GM19467 (cell line): Measurements from ENCODE around the gene ARHGAP8.

ENCODE experiments used
- ATAC-seq: cut with Tn5 transposase; IDR thresholded peaks from one replicate; pipeline ENCODE4 v1.9.1; 2021; ENCODE audit warnings: mild to moderate bottlenecking, moderate library complexity; ENCODE audit not compliant: unreplicated experiment

ARHGAP8 gene

DNA sequence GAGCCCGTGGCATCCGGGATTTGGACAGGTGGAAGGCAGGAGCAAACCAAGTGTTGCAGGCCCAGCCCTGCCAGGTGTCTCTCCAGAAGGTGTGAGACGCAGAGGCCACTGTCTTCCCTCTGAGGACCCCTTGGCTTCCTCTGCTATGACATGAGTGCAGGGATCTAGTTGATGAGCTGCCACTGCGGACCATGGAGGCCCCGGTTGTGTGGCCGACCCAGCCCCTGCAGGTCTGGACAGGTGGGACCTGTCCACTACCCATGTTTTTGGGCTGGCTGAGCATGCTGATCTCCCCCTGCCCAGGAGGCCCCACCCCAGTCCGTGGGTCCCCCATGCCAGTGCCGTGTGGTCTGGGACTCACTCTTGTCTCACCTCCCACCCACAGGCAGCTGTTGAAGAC lies 27.5 kb upstream of the ARHGAP8 start:
- ATAC-seq, result no peak

DNA sequence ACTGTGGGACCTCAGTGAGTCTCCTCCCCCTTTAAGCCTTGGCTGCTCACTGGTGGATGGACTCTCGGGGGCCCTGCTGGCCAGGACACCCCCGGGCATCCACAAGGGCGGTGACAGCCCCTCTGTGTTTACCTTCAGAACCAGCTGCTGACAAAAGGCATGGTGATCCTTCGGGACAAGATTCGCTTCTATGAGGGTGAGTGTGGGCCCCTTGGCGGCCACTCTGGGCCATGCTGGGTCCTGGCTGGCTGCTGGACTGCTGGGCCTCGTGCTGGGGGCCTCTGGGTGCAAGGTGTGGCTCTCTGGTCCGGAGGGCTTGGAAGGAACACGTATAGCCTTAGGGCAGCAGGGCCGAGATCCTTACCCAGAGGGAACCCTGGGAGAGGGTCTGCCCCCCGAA lies 25.9 kb upstream of the ARHGAP8 start:
- no peak for ATAC-seq

DNA sequence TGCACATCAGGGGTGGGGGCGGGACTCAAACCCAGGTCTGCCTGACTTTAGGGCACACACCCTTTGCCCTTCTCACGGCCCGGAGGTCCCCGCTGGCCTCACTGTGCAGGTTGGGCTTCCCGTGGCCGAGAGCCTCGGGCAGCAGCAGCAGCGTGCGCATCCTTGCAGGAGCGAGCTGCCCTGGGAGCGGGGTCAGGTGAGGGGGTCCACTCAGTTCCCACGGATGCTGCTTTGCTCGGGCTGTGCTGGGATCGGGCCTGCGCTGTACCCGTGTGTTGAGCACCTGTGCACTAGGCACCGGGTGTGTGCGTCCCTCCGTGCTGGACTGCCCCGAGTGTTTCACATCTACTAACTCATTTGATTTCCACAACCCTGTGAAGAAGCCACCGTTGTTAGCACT lies 25.2 kb upstream of the ARHGAP8 start:
- no peak for ATAC-seq

DNA sequence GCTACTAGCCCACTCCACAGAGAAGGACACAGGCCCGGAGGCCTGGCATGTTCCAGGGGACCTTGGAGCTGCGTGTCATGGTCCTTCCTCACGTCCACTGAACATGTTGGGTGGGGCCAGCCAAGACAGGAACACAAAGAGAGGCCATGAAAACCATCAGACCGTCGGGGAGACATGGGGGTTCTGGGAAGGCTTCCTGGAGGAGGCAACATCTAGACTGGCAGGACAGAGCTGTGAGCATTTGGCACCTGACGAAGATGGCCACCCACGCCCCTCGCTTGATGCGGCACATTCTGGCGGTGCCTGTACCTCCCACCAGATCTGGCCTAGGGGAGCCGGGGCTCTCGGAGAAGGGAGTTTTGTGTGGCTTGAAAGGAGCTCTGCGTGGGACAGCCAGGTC lies 24.7 kb upstream of the ARHGAP8 start:
- ATAC-seq, result no peak

DNA sequence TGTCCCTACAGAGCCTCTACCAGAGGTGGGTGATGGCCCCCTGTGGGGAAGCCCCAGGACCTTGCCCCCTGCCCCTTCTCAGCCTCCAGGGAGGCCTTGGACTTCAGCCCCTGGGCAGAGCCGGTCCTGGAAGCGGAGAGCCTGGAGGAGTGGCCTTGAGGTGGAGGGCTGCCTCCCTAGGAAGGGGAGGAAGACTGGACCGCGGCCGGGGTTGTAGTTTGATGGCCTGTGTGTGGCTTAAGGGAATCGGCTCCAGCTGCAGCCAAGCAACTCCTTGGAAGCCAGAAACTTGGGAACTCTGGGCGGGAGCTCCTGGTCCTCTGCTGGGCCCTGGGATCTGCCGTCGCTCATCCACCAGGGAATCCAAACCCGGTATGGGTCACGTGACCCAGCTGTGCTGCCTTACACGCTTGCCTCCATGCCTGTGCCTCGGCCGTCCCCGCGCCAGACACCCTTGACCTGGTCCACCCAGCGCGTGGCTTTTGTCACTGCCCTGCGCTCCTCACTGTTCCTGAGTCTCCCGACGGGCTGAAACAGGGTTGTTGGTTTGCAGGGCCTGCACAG lies 23.5 kb upstream of the ARHGAP8 start:
- no peak for ATAC-seq

DNA sequence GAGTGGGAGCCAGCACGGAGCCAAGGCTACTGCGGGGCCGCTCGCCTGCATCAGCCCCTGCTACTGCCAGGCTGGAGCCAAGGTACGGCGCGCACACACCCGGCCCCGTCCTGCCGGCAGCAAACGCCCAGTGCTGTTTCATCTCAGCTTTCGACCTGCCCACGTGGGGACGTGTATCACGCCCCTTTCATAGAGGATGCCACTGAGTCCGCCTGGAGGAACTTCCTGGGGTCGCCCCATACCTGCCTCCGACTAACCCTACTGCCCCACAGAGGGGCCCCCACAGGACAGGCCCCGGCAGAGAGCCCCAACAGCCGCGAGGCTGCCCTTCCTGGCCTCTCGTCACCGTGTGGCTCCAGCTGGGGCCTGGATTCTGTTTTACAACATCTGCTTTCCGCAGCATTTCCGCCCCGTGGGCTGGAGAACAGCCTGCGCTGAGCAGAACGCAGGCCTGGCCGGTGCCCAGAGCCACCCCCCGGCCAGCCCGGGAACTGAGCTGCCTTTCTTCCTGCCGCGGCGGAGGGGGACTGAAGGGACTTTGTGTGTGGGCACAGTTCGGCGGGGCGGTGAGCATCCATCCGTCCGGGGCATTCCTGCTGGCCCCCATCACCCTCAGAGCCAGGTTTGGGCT lies 22.9 kb upstream of the ARHGAP8 start:
- no peak for ATAC-seq

DNA sequence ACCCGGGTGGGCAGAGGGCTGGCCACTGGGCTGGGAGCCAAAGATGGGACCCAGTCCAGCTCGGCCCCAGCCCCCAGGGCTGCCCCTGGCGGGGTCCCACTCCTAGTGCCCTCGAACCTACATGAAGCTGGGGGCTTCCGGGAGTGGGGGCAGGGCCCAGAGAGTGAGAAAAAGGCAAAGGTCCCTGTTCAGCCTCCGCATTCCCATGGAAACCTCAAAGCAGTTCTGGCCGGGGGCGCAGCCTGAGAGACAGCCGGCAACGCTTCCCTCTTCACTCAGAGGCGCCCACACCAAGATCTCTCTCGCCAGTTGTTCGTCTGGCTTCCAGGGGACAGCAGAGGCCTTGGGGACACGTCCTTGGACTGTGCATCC lies 22.4 kb upstream of the ARHGAP8 start:
- ATAC-seq, result no peak

DNA sequence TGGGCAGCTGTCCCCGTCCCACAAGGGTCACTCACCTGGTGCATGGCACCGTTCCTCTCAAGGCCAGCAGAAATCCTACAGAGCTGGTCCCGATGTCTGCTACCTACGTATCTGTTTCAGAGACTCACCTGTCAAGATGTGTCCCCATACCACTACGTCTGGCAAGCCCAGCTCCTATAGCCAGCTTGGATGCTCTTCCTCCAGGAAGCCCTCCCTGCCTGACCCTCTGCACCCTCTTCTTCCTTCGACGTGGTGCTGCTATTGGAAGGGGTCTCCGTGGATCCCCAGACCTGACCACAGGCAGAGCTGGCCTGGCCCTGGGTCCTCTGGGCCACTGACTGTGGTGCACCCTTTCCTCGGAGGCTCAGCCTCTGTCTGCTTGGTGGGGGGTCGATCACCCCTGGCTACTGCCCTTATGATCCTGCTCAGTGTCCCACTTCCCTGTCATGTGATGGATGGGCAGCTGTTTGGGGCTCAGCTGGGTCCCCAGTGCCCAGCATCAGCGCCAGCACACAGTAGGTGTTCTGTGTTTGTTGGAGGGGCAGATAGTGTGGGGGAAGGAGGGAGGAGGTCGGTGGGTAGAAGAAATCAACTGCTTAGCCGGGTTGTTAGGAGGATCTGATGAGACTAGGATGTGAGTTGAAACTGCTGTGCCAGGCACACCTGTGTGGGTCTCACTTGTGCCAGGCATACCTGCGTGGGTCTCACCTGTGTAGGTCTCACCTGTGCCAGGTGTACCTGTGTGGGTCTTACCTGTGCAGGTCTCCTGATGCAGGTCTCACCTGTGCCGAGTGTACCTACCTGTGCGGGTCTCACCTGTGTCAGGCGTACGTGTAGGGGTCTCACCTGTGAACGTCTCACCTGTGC lies 21.7 kb upstream of the ARHGAP8 start:
- no peak for ATAC-seq

DNA sequence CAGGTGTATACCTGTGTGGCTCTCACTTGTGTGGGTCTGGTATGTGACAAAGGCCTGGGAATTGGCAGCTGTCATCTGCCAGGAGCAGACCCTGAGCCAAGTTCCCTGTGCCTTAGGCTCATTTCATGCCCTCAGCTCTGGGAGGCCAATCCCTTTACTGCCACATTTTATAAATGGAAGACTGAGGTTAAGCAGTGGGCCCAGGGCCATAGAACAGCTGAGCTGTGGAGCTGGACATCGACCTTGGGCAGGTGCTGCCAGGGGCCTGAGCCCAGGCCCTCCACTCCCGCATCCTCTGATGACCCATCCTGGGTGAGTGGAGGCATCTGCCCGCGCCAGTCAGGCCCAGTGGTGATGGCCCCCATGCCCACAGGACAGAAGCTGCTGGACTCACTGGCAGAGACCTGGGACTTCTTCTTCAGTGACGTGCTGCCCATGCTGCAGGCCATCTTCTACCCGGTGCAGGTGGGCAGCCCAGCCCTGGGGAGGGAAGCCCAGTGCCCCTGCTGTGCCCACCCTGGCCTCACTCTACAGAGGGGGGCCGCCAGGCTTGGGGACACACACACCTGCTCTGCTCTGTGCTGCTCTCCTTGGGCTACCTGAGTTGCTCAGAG lies 20.9 kb upstream of the ARHGAP8 start:
- ATAC-seq, result no peak

DNA sequence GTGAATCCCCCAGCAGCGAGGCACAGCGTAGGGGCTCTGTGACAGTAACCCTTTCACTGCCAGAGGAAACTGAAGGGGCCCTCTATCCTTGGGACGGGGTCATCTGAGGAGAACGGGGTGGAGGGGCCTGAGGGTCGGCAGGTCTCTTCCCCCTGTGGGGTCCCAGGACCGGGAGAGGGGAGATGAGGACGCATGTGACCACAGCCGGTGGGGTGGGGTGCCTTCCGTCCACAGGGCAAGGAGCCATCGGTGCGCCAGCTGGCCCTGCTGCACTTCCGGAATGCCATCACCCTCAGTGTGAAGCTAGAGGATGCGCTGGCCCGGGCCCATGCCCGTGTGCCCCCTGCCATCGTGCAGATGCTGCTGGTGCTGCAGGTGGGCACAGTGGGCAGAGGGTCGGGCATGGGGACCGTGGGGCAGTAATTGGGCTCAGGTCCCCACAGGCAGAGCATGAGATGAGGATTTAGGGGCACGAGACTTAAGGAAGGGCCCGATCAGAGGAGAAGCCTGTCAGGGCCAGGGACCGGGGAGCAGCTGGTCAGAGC lies 20.3 kb upstream of the ARHGAP8 start:
- ATAC-seq, result no peak

DNA sequence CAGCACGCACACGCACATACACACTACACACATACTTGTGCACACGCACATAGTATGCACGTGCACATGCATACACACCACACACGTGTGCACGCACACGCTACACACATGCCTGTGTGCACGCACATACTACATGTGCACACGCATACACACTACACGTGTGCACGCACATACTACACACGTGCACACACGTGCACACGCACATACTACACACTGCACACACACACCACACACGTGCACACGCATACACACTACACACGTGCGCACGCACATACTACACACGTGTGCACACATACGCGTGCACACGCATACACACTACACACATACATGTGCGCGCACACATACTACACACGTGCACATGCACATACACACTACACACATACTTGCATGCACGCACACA lies 19.7 kb upstream of the ARHGAP8 start:
- no peak for ATAC-seq

DNA sequence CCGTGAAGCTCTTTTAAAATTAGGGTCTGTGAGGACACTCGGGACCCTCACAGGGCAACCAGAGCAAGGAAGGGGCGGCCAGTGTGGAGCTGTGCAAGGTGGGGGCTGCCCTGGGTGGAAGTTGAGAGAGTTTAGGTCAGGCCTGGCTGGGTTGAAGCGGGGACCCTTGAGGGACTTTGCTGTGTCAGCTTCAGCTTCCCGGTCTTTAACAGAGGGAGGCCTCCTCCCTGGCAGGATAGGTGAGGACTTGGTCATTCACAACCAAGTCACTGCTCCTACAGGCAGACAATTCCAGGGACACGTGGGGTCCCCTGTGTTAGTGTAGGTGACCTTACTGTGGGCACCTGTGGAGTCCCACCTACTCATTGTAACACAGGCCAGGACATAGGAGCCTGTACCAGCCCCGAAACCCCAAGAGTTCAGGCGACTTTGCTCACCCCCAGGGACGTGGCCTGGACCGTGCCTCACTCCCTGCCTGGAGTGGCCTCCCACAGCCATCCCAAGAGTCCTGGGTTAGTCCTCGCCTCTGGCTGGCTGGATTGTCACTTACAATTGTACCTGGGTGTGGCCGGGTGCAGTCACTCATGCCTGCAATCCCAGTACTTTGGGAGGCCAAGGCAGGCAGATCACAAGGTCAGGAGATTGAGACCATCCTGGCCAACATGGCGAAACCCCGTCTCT lies 18.8 kb upstream of the ARHGAP8 start:
- no peak for ATAC-seq

DNA sequence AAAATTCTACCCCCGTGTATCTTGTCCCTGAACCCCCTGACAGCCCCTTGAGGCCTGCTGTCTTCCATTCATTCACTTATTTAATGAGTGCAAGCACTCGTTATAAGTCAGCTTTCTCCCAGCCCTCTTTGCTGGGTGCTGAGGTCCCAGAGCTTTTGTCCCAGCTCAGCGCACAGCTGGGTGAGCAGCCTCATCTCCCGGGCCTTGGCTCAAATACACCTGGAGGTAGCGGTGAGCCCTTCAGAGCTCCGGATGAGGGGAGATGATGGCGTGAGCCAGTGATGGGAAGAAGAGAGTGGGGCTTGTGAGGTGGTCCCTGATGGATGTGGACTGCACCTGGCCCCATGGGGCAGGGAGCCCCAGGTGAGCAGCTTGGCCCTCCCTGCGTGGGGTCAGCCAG lies 18.1 kb upstream of the ARHGAP8 start:
- ATAC-seq, result no peak

DNA sequence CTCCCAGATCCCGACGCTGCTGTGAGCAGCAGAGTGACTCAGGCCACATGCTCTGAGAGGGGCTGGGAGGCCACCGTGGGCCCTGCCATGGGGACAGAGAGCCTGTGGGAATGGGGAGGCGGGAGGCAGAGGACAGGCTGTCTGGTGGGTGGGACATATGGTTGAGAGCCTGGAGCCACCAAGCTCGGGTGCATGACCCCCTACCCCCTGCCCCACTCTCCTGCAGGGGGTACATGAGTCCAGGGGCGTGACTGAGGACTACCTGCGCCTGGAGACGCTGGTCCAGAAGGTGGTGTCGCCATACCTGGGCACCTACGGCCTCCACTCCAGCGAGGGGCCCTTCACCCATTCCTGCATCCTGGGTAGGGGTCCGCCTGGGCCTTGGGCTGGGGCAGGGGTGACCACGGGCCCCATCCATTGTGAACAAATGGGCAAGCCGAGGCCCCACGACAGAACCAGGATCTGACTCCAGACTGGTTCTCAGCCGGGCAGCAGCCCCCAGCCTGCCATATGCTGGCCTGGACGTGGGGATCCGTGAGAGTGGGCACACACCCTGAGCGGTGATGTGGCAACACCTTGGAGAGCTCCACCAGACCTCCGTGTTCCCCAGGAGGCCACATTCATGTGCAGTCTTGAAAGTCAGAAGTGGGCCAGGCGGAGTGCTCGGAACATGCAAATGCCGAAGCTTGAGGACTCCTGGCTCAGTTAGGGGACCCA lies 17.4 kb upstream of the ARHGAP8 start:
- ATAC-seq, result no peak

DNA sequence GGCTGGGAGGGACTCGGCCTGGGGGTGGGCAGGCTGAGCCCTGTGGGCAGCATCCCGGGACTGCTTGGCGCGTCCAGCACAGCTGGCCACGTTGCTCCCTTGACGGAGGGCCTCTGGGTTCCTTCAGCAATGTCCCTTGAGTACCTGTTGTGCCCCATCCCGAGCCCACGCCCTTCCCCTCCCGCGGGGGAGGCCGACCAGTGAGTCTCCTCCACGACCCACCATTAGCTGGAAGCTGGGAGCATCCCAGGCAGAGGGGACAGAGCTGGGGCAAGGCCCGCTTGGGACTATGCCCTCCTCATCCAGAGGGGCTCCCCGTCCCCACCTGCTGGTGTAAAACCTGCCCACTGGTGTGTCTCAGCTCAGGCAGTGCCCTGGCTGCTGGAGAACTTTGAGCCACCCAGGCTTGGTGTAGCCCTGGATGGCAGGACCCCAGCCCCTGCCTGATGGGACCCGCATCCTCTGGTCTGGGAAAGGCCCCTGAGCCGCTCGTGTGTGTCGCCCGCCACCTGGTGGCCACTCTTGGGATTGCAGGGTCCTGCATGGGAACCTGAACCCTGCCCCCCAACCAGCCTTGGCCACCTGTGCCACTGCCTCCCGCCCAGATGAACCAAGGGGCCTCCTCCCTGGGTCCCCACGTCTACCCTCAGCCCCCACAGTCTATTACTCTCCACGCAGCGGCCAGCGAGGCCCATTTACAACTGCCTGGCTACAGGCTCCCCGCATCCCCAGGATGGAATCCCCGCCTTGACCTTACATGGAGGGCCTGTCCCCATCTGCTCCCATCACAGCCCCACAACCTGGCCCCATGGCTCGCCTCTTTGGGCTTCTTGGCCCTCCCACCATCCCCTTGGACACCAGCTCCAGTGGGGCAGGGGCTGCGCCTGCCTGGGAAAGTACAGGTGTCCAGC lies 16.6 kb upstream of the ARHGAP8 start:
- ATAC-seq, result no peak

DNA sequence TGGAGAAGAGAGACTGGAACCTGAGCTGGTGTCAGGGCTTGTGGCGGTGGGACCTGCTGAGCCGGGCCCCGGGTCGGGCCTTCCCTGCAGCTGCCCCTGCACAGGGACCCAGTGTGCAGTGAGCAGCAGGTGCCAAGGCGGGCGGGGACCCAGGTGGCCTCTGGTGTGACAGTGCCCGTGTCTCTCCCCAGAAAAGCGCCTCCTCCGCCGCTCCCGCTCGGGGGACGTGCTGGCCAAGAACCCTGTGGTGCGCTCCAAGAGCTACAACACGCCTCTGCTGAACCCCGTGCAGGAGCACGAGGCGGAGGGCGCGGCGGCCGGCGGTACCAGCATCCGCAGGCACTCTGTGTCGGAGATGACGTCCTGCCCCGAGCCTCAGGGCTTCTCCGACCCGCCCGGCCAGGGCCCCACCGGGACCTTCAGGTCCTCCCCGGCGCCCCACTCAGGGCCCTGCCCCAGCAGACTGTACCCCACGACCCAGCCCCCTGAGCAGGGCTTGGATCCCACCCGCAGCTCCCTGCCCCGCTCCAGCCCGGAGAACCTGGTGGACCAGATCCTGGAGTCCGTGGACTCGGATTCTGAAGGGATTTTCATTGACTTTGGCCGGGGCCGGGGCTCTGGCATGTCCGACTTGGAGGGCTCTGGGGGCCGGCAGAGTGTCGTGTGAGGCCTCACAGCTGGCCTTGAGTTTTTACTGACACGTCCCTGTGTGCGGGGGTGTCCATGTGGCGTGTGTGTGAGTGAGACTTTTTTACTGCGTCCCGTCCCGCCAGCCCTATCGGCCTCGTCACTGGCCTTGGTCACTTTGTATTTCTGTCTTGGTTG lies 15.6 kb upstream of the ARHGAP8 start:
- no peak for ATAC-seq

DNA sequence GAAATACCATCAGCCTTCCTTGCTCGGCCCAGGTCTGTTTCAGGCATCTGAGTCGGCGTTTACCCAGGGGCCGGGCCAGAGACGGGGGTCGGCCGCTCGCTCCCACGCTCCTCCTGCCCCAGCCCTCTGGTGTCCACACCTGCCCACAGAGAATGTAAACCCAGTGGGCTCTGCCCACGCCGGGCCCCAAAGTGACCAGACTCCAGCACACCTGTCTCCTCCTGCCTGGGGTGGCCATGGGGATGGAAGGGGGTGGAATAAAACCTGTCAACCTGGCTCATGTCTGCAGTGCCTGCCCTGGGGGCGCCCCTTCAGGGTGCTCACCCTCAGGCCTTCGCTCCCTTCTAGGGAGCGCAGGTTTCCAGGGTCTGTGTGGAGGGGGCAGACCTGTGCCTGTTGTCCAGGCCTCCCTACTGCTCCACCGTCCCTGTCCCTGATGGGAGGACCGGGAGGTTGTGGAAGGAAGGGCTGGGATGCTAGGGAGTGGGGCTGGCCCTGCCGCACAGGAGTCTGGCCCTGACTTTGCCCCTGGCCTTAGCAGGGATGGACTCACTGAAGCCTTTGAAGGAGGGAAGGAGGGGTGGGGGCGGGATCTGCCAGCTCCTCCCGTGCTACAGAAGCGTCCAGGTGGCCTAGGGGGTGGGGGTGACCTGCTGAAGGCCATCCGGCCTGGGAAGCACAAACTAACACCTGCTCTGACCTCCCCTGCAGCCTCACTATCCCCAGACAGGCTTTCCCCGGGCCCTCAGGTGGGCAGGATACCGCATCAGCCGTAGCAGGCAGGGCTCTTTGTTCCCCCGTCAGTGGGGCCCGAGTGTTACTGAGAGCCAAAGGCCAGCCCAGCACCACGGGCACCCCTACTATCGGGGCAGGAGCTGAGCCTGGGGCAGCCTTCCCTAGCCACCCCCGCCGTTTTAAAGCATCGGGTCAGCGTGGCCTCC lies 14.7 kb upstream of the ARHGAP8 start:
- no peak for ATAC-seq
